ENCODE data around the gene NDRG3.

DNA sequence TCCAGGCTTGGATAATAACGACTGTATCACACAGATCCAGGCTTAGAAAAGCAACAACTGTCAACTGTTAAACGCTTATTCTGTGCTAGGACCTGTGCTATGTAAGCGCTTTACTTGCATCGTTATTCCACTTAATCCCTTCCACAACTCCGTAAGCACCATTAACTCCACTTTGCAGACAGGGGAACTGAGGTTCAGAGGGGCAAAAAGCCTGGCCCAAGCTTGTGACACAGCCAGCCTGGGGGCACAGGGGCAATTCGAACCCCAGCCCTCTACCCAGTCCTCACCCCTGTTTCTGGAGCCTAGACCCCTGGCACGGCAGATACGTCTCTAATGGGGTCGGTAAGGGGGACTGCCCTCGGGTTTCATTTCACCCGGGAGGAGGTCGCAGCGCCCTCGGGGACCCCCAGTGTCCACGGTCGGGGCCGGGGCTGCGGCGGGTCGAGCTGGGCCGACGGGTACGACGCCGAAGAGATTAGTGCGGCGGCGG is 27.3 kb upstream of the NDRG3 start:
- TF ChIP-seq, protein P1, sequence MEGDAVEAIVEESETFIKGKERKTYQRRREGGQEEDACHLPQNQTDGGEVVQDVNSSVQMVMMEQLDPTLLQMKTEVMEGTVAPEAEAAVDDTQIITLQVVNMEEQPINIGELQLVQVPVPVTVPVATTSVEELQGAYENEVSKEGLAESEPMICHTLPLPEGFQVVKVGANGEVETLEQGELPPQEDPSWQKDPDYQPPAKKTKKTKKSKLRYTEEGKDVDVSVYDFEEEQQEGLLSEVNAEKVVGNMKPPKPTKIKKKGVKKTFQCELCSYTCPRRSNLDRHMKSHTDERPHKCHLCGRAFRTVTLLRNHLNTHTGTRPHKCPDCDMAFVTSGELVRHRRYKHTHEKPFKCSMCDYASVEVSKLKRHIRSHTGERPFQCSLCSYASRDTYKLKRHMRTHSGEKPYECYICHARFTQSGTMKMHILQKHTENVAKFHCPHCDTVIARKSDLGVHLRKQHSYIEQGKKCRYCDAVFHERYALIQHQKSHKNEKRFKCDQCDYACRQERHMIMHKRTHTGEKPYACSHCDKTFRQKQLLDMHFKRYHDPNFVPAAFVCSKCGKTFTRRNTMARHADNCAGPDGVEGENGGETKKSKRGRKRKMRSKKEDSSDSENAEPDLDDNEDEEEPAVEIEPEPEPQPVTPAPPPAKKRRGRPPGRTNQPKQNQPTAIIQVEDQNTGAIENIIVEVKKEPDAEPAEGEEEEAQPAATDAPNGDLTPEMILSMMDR (conservative IDR thresholded peaks at IDR 0.05; ENCODE audit: low read length) = no peak
- TF ChIP-seq EZH2phosphoT487 (IDR thresholded peaks at IDR 0.05; ENCODE audit: borderline replicate concordance, low read depth, low read length) = no peak
